ENCODE results near the gene MRPL24. TPM values are rescaled to one million over a fixed set of nuclear protein-coding genes. Genes with fewer than 3 reads are reported as not detected.

The MRPL24 gene
- polyA plus RNA-seq, 2 of the 4 experiments (the other 2 are of a cell fraction), result 170 to 198 TPM

DNA sequence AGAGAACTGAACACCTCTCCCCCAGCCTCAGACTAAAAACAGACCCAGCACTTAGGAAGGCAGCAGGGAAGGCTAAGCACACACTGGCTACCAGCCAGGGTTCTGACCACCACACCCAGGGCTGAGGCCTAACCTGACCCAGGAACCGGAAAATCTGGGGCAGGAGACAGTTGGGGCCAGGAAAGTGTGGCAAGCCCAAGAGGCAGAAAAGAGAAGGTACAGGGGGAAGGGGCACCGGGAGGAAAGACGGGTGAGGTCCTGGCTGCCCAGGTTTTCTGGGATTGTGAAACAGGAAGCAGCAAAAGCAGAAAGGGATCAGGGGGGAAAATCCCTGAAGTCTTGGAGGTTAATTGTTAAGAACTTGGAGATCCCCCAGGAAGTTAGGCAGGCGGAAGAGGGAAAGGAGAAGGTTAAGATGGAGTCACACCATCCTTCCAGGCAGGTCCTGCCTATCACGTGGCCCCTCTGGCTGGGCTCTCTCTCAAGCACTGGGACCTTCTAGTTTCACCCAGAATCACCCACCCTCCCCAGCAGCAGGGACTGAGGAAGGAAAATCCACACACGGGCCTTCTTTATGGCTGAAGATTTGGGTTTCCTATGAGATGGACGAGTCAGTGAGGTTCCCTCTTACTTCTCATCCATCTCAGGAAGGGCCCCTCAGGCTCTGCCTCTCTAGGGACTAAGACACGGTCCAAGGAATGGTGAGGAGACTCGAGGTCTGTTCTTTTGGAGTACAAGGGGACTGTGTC, 8.0 kb upstream of the MRPL24 start:
- Histone ChIP-seq H3K4me2 (peak overlapping the region; percentile 92), H3K4me1 (peaks cover 50% of the 10 kb centered on the region), H3K9me3 (no peaks in the 10 kb centered on the region), H3K4me3 (peak overlapping the region; percentile 92), H3K27ac (peak overlapping the region; percentile 99 to 100)
- POLR2A ChIA-PET, result no interaction called here
- ATAC-seq (peak in 1 of 2 experiments; percentile 13; a peak in 3 of 6 replicates), DNase-seq (ENCODE audit: low read depth in 1 of 2, low spot score in 1 of 2) (peak in 1 of 2 experiments; percentile 71), FAIRE-seq (no peak)
- WGBS (ENCODE audit: missing lambda C conversion rate), result 3% methylated on average over 9 of the region's 9 CpGs
- CTCF ChIA-PET, result interaction anchor here (1.6 to 10.5 kb wide), 3 partner anchors 23 to 59 kb away, joined by 8 to 130 read pairs (median 36); partner anchors contain the start of genes ISG20L2 and METTL25B
- TF ChIP-seq BCL3 (IDR thresholded peaks at IDR 0.05), result no peak
- TF ChIP-seq ZFP36 (IDR thresholded peaks at IDR 0.05; ENCODE audit: borderline replicate concordance, partially characterized antibody), result no peak
- TF ChIP-seq JUNB (IDR thresholded peaks at IDR 0.05), result no peak
- TF ChIP-seq CEBPB (IDR thresholded peaks at IDR 0.05), result peak in 1 of 2 experiments; percentile 68; a peak in 2 of 4 replicates
- TF ChIP-seq POLR2A (IDR thresholded peaks at IDR 0.05; ENCODE audit: low read length), result no peak
- TF ChIP-seq JUN (IDR thresholded peaks at IDR 0.05), result peak in 1 of 2 experiments; percentile 24; a peak in 2 of 5 replicates
- no peak for TF ChIP-seq ZSCAN20 (CRISPR knock-in tag; IDR thresholded peaks at IDR 0.05)
- 0 out of 2 replicates have a peak, but pooled peaks have one; percentile 5 for TF ChIP-seq GATA3 (IDR thresholded peaks at IDR 0.05; ENCODE audit: borderline replicate concordance)
- no peak for TF ChIP-seq NR3C1 (IDR thresholded peaks at IDR 0.05)
- no peak for TF ChIP-seq FOSL2 (IDR thresholded peaks at IDR 0.05)
- no peak for TF ChIP-seq FOSL2 (CRISPR knock-in tag; IDR thresholded peaks at IDR 0.05)
- TF ChIP-seq RFX5 (IDR thresholded peaks at IDR 0.05), result no peak
- TF ChIP-seq EP300 (IDR thresholded peaks at IDR 0.05), result no peak
- TF ChIP-seq ATOH8 (CRISPR knock-in tag; IDR thresholded peaks at IDR 0.05; ENCODE audit: low read depth), result peak; percentile 80; the same call in 1 of the 2 replicates
- TF ChIP-seq, protein P1, sequence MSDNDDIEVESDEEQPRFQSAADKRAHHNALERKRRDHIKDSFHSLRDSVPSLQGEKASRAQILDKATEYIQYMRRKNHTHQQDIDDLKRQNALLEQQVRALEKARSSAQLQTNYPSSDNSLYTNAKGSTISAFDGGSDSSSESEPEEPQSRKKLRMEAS (IDR thresholded peaks at IDR 0.05), result peak; percentile 57
- TF ChIP-seq HOXB5 (CRISPR knock-in tag; IDR thresholded peaks at IDR 0.05), result 0 out of 2 replicates have a peak, but pooled peaks have one; percentile 20
- no peak for TF ChIP-seq ZC3H11A (IDR thresholded peaks at IDR 0.05)
- no peak for TF ChIP-seq NPAS2 (CRISPR knock-in tag; IDR thresholded peaks at IDR 0.05; ENCODE audit: borderline replicate concordance)
- no peak for TF ChIP-seq ZNF302 (CRISPR knock-in tag; IDR thresholded peaks at IDR 0.05)
- TF ChIP-seq SMC3 (IDR thresholded peaks at IDR 0.05), result no peak
- TF ChIP-seq HDAC2 (IDR thresholded peaks at IDR 0.05), result no peak
- TF ChIP-seq, protein P2, sequence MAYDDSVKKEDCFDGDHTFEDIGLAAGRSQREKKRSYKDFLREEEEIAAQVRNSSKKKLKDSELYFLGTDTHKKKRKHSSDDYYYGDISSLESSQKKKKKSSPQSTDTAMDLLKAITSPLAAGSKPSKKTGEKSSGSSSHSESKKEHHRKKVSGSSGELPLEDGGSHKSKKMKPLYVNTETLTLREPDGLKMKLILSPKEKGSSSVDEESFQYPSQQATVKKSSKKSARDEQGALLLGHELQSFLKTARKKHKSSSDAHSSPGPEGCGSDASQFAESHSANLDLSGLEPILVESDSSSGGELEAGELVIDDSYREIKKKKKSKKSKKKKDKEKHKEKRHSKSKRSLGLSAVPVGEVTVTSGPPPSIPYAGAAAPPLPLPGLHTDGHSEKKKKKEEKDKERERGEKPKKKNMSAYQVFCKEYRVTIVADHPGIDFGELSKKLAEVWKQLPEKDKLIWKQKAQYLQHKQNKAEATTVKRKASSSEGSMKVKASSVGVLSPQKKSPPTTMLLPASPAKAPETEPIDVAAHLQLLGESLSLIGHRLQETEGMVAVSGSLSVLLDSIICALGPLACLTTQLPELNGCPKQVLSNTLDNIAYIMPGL (CRISPR knock-in tag; IDR thresholded peaks at IDR 0.05; ENCODE audit: borderline replicate concordance), result no peak
- TF ChIP-seq, protein P3, sequence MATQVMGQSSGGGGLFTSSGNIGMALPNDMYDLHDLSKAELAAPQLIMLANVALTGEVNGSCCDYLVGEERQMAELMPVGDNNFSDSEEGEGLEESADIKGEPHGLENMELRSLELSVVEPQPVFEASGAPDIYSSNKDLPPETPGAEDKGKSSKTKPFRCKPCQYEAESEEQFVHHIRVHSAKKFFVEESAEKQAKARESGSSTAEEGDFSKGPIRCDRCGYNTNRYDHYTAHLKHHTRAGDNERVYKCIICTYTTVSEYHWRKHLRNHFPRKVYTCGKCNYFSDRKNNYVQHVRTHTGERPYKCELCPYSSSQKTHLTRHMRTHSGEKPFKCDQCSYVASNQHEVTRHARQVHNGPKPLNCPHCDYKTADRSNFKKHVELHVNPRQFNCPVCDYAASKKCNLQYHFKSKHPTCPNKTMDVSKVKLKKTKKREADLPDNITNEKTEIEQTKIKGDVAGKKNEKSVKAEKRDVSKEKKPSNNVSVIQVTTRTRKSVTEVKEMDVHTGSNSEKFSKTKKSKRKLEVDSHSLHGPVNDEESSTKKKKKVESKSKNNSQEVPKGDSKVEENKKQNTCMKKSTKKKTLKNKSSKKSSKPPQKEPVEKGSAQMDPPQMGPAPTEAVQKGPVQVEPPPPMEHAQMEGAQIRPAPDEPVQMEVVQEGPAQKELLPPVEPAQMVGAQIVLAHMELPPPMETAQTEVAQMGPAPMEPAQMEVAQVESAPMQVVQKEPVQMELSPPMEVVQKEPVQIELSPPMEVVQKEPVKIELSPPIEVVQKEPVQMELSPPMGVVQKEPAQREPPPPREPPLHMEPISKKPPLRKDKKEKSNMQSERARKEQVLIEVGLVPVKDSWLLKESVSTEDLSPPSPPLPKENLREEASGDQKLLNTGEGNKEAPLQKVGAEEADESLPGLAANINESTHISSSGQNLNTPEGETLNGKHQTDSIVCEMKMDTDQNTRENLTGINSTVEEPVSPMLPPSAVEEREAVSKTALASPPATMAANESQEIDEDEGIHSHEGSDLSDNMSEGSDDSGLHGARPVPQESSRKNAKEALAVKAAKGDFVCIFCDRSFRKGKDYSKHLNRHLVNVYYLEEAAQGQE (IDR thresholded peaks at IDR 0.05), result no peak
- TF ChIP-seq KDM5A (IDR thresholded peaks at IDR 0.05), result no peak
- TF ChIP-seq FOXS1 (CRISPR knock-in tag; IDR thresholded peaks at IDR 0.05), result no peak
- no peak for TF ChIP-seq RARB (CRISPR knock-in tag; IDR thresholded peaks at IDR 0.05)
- TF ChIP-seq, protein P4, sequence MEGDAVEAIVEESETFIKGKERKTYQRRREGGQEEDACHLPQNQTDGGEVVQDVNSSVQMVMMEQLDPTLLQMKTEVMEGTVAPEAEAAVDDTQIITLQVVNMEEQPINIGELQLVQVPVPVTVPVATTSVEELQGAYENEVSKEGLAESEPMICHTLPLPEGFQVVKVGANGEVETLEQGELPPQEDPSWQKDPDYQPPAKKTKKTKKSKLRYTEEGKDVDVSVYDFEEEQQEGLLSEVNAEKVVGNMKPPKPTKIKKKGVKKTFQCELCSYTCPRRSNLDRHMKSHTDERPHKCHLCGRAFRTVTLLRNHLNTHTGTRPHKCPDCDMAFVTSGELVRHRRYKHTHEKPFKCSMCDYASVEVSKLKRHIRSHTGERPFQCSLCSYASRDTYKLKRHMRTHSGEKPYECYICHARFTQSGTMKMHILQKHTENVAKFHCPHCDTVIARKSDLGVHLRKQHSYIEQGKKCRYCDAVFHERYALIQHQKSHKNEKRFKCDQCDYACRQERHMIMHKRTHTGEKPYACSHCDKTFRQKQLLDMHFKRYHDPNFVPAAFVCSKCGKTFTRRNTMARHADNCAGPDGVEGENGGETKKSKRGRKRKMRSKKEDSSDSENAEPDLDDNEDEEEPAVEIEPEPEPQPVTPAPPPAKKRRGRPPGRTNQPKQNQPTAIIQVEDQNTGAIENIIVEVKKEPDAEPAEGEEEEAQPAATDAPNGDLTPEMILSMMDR (IDR thresholded peaks at IDR 0.05), result no peak
- TF ChIP-seq KDM1A (IDR thresholded peaks at IDR 0.05; ENCODE audit: low read depth), result no peak
- TF ChIP-seq USF2 (IDR thresholded peaks at IDR 0.05), result peak; percentile 72
- no peak for TF ChIP-seq HEYL (CRISPR knock-in tag; IDR thresholded peaks at IDR 0.05)
- TF ChIP-seq, protein P5, sequence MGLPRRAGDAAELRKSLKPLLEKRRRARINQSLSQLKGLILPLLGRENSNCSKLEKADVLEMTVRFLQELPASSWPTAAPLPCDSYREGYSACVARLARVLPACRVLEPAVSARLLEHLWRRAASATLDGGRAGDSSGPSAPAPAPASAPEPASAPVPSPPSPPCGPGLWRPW (IDR thresholded peaks at IDR 0.05), result no peak

Measured in A549 (cell line).